GM13977 (cell line): ENCODE results near the gene PARD3B.

Experiments
- DNase-seq: peaks from one replicate; pipeline ENCODE4 v3.0.0; 2012; ENCODE audit warnings: low spot score
- in situ Hi-C: fragments of 300-500 bp; cut with MboI; formaldehyde crosslinking; loops from one replicate; pipeline ENCODE4 v1.12.0; 2022; ENCODE audit warnings: low sequenced_read_pairs, low pct_unique_long_range_greater_than_20kb, mixed read lengths, inconsistent platforms; ENCODE audit not compliant: unreplicated experiment
- TF ChIP-seq, protein P1 (sequence below): IDR thresholded peaks from 2 replicates; pipeline ENCODE4 v1.5.1; 2012; ENCODE audit warnings: mild to moderate bottlenecking, control low read depth; ENCODE audit not compliant: insufficient read depth; ENCODE audit errors: extremely low read depth, missing control alignments

The PARD3B gene

GRCh38 chr2:205654878-205655605 is 1109.8 kb downstream of the PARD3B start:
- DNase-seq = no peak
- in situ Hi-C loops = no loop called here
- TF ChIP-seq, protein P1, sequence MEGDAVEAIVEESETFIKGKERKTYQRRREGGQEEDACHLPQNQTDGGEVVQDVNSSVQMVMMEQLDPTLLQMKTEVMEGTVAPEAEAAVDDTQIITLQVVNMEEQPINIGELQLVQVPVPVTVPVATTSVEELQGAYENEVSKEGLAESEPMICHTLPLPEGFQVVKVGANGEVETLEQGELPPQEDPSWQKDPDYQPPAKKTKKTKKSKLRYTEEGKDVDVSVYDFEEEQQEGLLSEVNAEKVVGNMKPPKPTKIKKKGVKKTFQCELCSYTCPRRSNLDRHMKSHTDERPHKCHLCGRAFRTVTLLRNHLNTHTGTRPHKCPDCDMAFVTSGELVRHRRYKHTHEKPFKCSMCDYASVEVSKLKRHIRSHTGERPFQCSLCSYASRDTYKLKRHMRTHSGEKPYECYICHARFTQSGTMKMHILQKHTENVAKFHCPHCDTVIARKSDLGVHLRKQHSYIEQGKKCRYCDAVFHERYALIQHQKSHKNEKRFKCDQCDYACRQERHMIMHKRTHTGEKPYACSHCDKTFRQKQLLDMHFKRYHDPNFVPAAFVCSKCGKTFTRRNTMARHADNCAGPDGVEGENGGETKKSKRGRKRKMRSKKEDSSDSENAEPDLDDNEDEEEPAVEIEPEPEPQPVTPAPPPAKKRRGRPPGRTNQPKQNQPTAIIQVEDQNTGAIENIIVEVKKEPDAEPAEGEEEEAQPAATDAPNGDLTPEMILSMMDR = no peak

DNA sequence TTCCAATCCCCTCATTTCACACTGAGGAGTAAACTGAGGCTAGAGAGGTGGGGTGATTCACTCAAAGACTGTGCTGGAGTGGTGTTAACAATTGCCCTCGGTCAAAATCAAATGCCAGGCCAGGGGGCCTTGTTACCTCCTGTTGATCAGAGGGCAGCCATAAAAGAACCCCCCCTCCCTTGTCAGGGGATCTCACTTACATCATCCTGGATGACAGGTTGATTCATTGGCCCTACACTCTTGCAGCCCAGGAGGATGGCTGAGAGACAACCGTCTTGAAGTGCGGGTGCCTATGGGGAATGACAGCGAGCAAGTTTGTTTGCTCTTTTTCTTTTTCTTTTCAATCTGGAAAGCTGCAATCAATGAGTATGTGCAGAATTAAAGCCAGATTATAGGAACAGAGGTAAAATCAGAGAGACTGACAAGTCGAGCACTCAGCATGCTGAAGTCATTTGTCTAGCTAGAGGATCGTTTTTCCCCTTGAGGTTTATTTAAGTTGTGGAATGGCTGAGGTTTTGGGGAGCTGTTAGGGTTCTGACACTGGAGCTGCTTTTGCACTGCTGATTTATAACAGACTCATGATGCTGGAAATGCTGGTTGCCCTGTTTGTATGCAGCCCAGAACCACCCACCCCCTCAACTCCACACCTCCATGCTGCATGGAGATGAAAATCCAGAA is 1110.6 kb downstream of the PARD3B start:
- TF ChIP-seq, protein P1 = no peak
- in situ Hi-C loops = no loop called here
- DNase-seq = no peak

DNA sequence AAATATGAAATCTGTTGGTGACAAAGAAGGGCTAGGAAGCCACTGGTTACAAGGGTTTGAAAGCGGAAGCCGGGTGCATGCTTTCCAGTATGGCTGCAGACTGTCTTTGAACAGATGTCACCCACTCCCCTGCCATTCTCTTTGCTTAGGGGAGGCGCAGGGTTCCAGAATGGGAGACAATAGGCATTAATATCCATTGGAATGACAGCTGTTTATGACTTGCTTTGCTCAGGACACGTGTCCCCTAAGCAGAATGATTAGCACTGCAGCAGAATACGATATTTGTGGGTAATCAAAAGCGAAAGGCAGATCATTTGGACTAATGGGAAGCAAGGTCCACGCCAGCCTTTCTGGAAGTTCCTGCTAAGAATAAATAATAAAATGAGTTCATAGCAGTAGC is 1111.2 kb downstream of the PARD3B start:
- no peak for DNase-seq
- TF ChIP-seq, protein P1 = no peak
- in situ Hi-C loops = no loop called here

DNA sequence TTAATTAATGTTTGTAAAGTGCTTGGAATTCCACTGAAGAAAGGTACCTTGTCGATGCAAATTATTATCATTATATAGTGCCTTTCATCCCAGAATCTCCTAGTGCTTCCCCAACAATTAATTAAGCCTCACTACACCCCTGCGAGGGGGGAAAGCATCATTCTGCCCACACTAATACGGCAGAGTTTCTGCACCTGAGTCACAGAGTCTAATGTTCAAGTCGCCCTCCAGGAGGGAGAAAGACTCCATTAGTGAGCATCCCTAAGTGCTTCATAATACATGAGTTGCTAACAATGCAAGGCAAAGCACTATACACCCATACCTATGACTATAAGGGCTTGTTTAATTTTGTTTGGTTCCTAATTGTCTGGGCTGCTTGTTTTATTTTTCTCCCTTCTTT is 1111.7 kb downstream of the PARD3B start:
- DNase-seq = no peak
- in situ Hi-C loops = no loop called here
- TF ChIP-seq, protein P1 = no peak

DNA sequence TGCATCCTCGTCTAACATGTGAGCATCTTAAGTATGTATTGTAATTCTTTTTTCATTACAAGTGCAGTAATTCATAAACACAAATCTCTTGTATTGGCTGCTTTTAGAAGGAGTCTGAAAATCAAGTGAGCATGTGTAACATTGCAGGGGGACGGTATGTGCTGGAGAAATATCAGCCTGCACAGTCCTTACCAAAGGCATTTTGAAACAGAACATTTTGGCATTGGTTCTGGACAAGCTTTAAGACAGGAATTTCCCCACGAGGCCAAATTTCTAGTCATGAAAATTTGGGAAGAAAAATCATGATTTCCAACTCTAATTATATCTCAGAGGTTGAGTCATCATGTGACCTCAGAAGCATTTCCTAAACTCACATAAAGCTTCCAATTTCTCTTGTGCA is 1112.3 kb downstream of the PARD3B start:
- in situ Hi-C loops = no loop called here
- no peak for DNase-seq
- TF ChIP-seq, protein P1 = no peak

DNA sequence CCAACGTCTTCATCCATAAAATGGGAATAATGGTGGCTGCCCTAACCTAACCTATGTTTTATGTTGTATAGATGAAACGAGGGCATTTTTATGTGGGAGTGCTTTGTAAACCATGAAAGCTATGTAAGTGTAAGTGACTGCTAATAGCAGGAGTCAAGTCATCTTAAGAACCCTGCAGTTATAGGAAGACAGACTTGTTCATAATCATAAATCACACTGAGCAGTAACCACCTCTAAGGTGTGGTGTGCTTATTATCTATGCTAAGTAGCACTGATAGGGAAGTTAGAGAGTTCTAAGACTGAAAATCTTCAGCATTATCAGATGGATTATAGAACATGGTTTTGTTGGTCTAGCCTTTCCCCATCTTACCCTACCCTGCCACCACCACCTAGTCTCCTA is 1112.8 kb downstream of the PARD3B start:
- TF ChIP-seq, protein P1 = no peak
- no peak for DNase-seq
- in situ Hi-C loops = no loop called here
